Lung (tissue), 13 donors: ENCODE measurements around the gene MEF2D. TPM values are rescaled to one million over a fixed set of nuclear protein-coding genes. Genes with fewer than 3 reads are reported as not detected.

ENCODE experiments used
- ATAC-seq: fragments of 200-7000 bp; cut with Tn5 transposase; one replicate; pipeline ENCODE4 v1.9.1; 2020; ENCODE audit warnings: moderate number of reproducible peaks; ENCODE audit not compliant: insufficient read depth, low FRiP score
- DNase-seq, 3 donors: peaks; one replicate each; pipeline ENCODE4 v3.0.0-alpha.2; 2013 to 2017
- H3K27ac ChIP-seq, 2 donors: one replicate each; pipeline ENCODE4 v1.5.1; 2013; ENCODE audit warnings: mild to moderate bottlenecking in 2 of 2, moderate library complexity in 2 of 2, control low read depth in 1 of 2, inconsistent platforms in 1 of 2, low read depth in 1 of 2, low read length in 1 of 2
- H3K27me3 ChIP-seq, 3 donors: one replicate each; pipeline ENCODE4 v1.5.1; 2013; ENCODE audit warnings: low read length in 2 of 3; ENCODE audit not compliant: control insufficient read depth in 3 of 3, insufficient read depth in 3 of 3
- H3K36me3 ChIP-seq, 4 donors: one replicate each; pipeline ENCODE4 v1.5.1; 2013; ENCODE audit warnings: low read length in 4 of 4, mild to moderate bottlenecking in 1 of 4, moderate library complexity in 1 of 4; ENCODE audit not compliant: control insufficient read depth in 4 of 4, insufficient read depth in 4 of 4
- H3K4me1 ChIP-seq, 5 donors: one replicate each; pipeline ENCODE4 v1.5.1; 2013; ENCODE audit warnings: low read length in 5 of 5, mild to moderate bottlenecking in 2 of 5, moderate library complexity in 1 of 5; ENCODE audit not compliant: control insufficient read depth in 5 of 5, insufficient read depth in 5 of 5
- H3K4me3 ChIP-seq: one replicate; pipeline ENCODE4 v1.5.1; 2013; ENCODE audit warnings: mild to moderate bottlenecking, control low read depth, moderate library complexity
- H3K9ac ChIP-seq, 2 donors: one replicate each; pipeline ENCODE4 v1.5.1; 2013; ENCODE audit warnings: low read length in 2 of 2, control low read depth in 1 of 2; ENCODE audit not compliant: insufficient read depth in 1 of 2
- H3K9me3 ChIP-seq, 4 donors: one replicate each; pipeline ENCODE4 v1.5.1; 2013; ENCODE audit warnings: low read length in 3 of 4, mild to moderate bottlenecking in 1 of 4, moderate library complexity in 1 of 4; ENCODE audit not compliant: control insufficient read depth in 4 of 4, insufficient read depth in 3 of 4
- WGBS, 2 donors: extraction: QIAGEN DNeasy Blood & Tissue Kit; methylation state at CpG; one replicate each; pipeline ENCODE4 v1.1.7; 2013; 5-methylcytosine and 5-hydroxymethylcytosine counted together
- polyA plus RNA-seq, 2 donors: library from polyadenylated mRNA; stranded (reverse); fragments of 200-250 nt; gene quantifications; one replicate each; pipeline ENCODE4 v1.2.1, GENCODE V29; 2013
- small RNA-seq: library from RNA; depleted of rRNA; stranded (forward); fragments of <200 nt; gene quantifications from one replicate; pipeline ENCODE3, GENCODE V24; 2014; ENCODE audit warnings: low replicate concordance
- total RNA-seq, 2 donors: library from RNA; depleted of rRNA in 1 of 2; stranded (reverse); fragments of >200 nt in 1 of 2; gene quantifications; one replicate each; pipeline ENCODE4 v1.2.1, GENCODE V29; 2014 to 2021
- TF ChIP-seq, protein P1 (sequence below): IDR thresholded peaks from 2 replicates; pipeline ENCODE4 v1.5.1; 2012; ENCODE audit warnings: mild to moderate bottlenecking; ENCODE audit errors: control extremely low read depth, extremely low read depth
- donor health status: control.
- donor health status: control.
- donor health status: Bipolar disorder and iron deficiency.
- donor health status: healthy.
- donor health status: DM: yes; HTN: yes; CAD: no.

MEF2D gene
- total and polyA plus RNA-seq, 4 donors = 23.0 to 52.5 (median 23.1) TPM

DNA sequence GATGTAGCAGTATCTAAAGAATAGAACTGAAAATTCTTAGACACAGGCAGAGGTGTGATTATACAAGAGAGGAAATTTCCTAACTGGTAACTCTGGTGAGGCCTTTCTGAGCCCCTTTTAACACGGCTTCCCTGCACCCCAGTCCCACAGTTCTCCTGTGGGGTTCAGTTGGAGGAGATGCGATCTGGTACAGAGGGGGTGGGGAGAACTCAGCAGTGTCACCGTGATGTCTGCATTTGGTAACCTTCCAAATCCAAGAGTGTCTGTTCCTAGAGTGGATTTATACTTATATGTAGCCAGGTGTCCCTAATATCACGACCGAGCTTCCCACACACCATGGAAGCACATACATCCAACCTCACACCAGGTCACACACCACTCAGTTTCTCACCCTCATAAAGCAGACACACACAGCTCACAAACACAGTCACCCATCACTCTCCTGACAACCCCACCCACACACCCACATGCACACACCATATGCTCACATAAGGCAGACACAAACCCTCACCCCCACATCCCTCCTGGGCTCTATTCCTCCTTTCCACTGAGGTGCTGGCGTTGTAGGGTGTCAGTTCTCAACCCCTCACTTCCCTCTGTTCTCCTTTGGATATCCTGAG lies 83.1 kb downstream of the MEF2D start:
- TF ChIP-seq, protein P1, sequence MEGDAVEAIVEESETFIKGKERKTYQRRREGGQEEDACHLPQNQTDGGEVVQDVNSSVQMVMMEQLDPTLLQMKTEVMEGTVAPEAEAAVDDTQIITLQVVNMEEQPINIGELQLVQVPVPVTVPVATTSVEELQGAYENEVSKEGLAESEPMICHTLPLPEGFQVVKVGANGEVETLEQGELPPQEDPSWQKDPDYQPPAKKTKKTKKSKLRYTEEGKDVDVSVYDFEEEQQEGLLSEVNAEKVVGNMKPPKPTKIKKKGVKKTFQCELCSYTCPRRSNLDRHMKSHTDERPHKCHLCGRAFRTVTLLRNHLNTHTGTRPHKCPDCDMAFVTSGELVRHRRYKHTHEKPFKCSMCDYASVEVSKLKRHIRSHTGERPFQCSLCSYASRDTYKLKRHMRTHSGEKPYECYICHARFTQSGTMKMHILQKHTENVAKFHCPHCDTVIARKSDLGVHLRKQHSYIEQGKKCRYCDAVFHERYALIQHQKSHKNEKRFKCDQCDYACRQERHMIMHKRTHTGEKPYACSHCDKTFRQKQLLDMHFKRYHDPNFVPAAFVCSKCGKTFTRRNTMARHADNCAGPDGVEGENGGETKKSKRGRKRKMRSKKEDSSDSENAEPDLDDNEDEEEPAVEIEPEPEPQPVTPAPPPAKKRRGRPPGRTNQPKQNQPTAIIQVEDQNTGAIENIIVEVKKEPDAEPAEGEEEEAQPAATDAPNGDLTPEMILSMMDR = no peak
- Histone ChIP-seq H3K9me3 (no peaks in the 10 kb centered on the region), H3K9ac (no peak overlapping the region), H3K4me1 (peaks cover 0 to 14% (median 4%) of the 10 kb centered on the region in 5 donors), H3K4me3 (no peak overlapping the region), H3K36me3 (no peaks in the 10 kb centered on the region), H3K27me3 (peaks cover 12 to 84% (median 66%) of the 10 kb centered on the region in 3 donors), H3K27ac (no peak overlapping the region)
- WGBS, 2 donors = 69 to 75% methylated on average over 6 of the region's 6 CpGs
- ATAC-seq (no peak), DNase-seq (no peak)

DNA sequence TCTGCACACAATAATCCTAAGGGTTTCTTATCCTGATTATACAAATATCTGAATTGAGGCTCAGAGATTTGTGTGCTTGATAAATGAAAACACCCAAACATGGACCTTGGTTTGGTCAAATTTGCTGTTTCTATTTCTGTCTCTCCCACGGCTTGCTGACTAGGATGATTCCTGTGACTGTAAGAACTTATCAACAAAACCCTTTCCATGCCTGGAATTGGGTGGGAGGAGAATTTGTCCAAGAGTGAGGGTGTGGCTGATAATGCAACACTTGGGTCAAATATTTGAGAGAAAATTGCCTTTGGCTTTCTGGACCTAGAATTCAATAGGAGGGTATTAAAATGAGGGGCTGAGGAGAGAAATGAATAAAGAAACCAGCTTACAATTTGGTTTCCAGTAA lies 83.6 kb downstream of the MEF2D start:
- H3K4me3 ChIP-seq = no peak overlapping the region
- ATAC-seq (no peak), DNase-seq (no peak)
- H3K27me3 ChIP-seq = peaks cover 12 to 79% (median 61%) of the 10 kb centered on the region in 3 donors
- H3K27ac ChIP-seq = no peak overlapping the region
- no peak overlapping the region for H3K9ac ChIP-seq
- 38 to 62% methylated on average over 1 of the region's 1 CpG for WGBS, 2 donors
- no peaks in the 10 kb centered on the region for H3K9me3 ChIP-seq
- TF ChIP-seq, protein P1 = no peak
- H3K4me1 ChIP-seq = peaks cover 0 to 14% (median 4%) of the 10 kb centered on the region in 5 donors
- H3K36me3 ChIP-seq = no peaks in the 10 kb centered on the region

DNA sequence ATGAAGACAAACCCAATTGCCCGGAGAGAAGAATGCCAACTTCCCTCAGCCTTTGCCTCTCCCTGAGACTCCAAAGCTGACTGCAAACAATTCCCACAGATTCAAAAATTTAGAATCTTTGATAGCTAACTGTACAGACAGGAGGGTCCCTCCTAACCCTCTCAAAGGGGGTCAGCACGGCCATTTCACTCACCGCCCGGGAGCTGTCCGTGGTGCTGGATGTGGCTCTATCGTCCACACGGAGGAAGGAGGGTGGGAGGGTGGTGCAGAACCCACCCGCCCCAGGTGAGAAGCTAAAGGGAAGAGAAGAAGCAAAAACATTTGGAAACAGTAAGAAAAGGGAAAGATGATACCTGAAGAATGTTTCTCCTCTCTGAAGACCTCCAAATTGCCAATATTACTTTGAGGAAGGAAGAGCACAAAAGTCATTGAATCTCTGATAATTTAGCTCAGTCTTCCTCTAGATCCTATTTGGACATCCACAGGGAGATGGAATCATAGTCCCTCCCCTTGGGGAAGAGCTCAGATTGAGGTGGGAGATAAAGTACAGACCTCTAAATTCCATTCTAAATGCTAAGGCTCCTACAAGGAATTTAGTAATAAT lies 86.0 kb downstream of the MEF2D start:
- H3K9me3 ChIP-seq = no peaks in the 10 kb centered on the region
- peaks cover 12 to 64% (median 40%) of the 10 kb centered on the region in 3 donors for H3K27me3 ChIP-seq
- no peak for ATAC-seq
- no peak overlapping the region for H3K9ac ChIP-seq
- no peaks in the 10 kb centered on the region for H3K36me3 ChIP-seq
- H3K27ac ChIP-seq = no peak overlapping the region
- no peaks in the 10 kb centered on the region for H3K4me1 ChIP-seq
- H3K4me3 ChIP-seq = no peak overlapping the region
- TF ChIP-seq, protein P1 = no peak
- peak; percentile 28 to 42 (median 31) for DNase-seq
- WGBS, 2 donors = 15 to 16% methylated on average over 8 of the region's 8 CpGs

Small RNAs within 50 kb of the gene (small RNA-seq; reads per million reads assigned to genes)
- not detected for gene MIR9-1
- not detected for gene RF00019

Other genes with a start within 250 kb of the MEF2D start
- 10 to 100 TPM; 37.3 to 68.4 TPM for gene SMG5, start 217.9 kb downstream of the MEF2D start, total RNA-seq
- 10 to 100 TPM; 40.0 to 42.8 TPM for gene SMG5, start 217.9 kb downstream of the MEF2D start, polyA plus RNA-seq
- gene TMEM79, start 216.4 kb downstream of the MEF2D start, total RNA-seq = 1 to 10 TPM; 4.5 to 4.7 TPM
- 1 to 10 TPM; 2.5 to 4.6 TPM for gene TMEM79, start 216.4 kb downstream of the MEF2D start, polyA plus RNA-seq
- 10 to 100 TPM; 30.1 to 71.0 TPM for gene GLMP, start 205.1 kb downstream of the MEF2D start, total RNA-seq
- 10 to 100 TPM; 48.2 to 75.8 TPM for gene GLMP, start 205.1 kb downstream of the MEF2D start, polyA plus RNA-seq
- not detected for gene VHLL, start 201.5 kb downstream of the MEF2D start, total RNA-seq
- not detected for gene VHLL, start 201.5 kb downstream of the MEF2D start, polyA plus RNA-seq
- 100 to 1,000 TPM; 128 to 149 TPM for gene CCT3, start 162.5 kb downstream of the MEF2D start, total RNA-seq
- 100 to 1,000 TPM in 1 of 2 donors, 10 to 100 TPM in 1; 71.6 to 165 TPM for gene CCT3, start 162.5 kb downstream of the MEF2D start, polyA plus RNA-seq
- gene TSACC, start 162.2 kb downstream of the MEF2D start, total RNA-seq = not detected
- gene TSACC, start 162.2 kb downstream of the MEF2D start, polyA plus RNA-seq = under 1 TPM; 0.29 to 0.45 TPM
- under 1 TPM; 0.18 to 0.74 TPM for gene RHBG, start 131.6 kb downstream of the MEF2D start, total RNA-seq
- gene RHBG, start 131.6 kb downstream of the MEF2D start, polyA plus RNA-seq = not detected
- 1 to 10 TPM; 1.0 to 3.4 TPM for gene IQGAP3, start 71.8 kb upstream of the MEF2D start, total RNA-seq
- gene IQGAP3, start 71.8 kb upstream of the MEF2D start, polyA plus RNA-seq = 1 to 10 TPM in 1 of 2 donors, under 1 TPM in 1; 0.42 to 1.3 TPM
- under 1 TPM in 1 of 2 donors, not detected in 1; 0.23 TPM for gene TTC24, start 78.9 kb upstream of the MEF2D start, total RNA-seq
- gene TTC24, start 78.9 kb upstream of the MEF2D start, polyA plus RNA-seq = under 1 TPM; 0.12 to 0.31 TPM
- gene NAXE, start 91.0 kb upstream of the MEF2D start, total RNA-seq = 10 to 100 TPM; 38.1 to 95.8 TPM
- gene NAXE, start 91.0 kb upstream of the MEF2D start, polyA plus RNA-seq = 10 to 100 TPM; 74.1 to 83.5 TPM
- gene GPATCH4, start 100.7 kb upstream of the MEF2D start, total RNA-seq = 10 to 100 TPM; 11.9 to 30.6 TPM
- gene GPATCH4, start 100.7 kb upstream of the MEF2D start, polyA plus RNA-seq = 10 to 100 TPM; 18.6 to 34.3 TPM
- gene HAPLN2, start 118.6 kb upstream of the MEF2D start, total RNA-seq = under 1 TPM in 1 of 2 donors, not detected in 1; 0.18 TPM
- gene HAPLN2, start 118.6 kb upstream of the MEF2D start, polyA plus RNA-seq = under 1 TPM; 0.24 to 0.31 TPM
- 1 to 10 TPM in 1 of 2 donors, under 1 TPM in 1; 0.18 to 1.1 TPM for gene BCAN, start 141.3 kb upstream of the MEF2D start, total RNA-seq
- gene BCAN, start 141.3 kb upstream of the MEF2D start, polyA plus RNA-seq = under 1 TPM; 0.05 to 0.06 TPM
- 10 to 100 TPM; 37.3 to 57.4 TPM for gene NES, start 176.6 kb upstream of the MEF2D start, total RNA-seq
- 10 to 100 TPM; 17.6 to 31.1 TPM for gene NES, start 176.6 kb upstream of the MEF2D start, polyA plus RNA-seq
- gene CRABP2, start 204.8 kb upstream of the MEF2D start, total RNA-seq = 10 to 100 TPM in 1 of 2 donors, 1 to 10 TPM in 1; 5.8 to 13.6 TPM
- gene CRABP2, start 204.8 kb upstream of the MEF2D start, polyA plus RNA-seq = 1 to 10 TPM; 1.3 to 4.0 TPM
- gene METTL25B, start 227.7 kb upstream of the MEF2D start, total RNA-seq = 10 to 100 TPM; 24.4 to 34.9 TPM
- gene METTL25B, start 227.7 kb upstream of the MEF2D start, polyA plus RNA-seq = 10 to 100 TPM; 28.3 to 42.6 TPM
- gene ISG20L2, start 228.0 kb upstream of the MEF2D start, total RNA-seq = 10 to 100 TPM; 11.3 to 26.3 TPM
- gene ISG20L2, start 228.0 kb upstream of the MEF2D start, polyA plus RNA-seq = 10 to 100 TPM in 1 of 2 donors, 1 to 10 TPM in 1; 9.3 to 24.2 TPM
- 10 to 100 TPM; 26.7 to 65.4 TPM for gene MRPL24, start 240.3 kb upstream of the MEF2D start, total RNA-seq
- 100 to 1,000 TPM in 1 of 2 donors, 10 to 100 TPM in 1; 93.6 to 120 TPM for gene MRPL24, start 240.3 kb upstream of the MEF2D start, polyA plus RNA-seq